Stimulated activated effector memory CD8-positive, alpha-beta T cell treated with anti-CD3 and anti-CD28 coated beads, Interleukin-12 subunit alpha, Interleukin-12 subunit beta, amount 100 ng/mL, for 72 hours (primary cell): Measurements from ENCODE around the gene FN3K.

Experiments used
- ATAC-seq: fragments of 150-1000 bp; cut with Tn5 transposase; 2 replicates; pipeline ENCODE4 v1.10.0; 2021
- DNase-seq, 2 donors: peaks; one replicate each; pipeline ENCODE4 v3.0.0; 2021 to 2022; ENCODE audit warnings: low spot score in 2 of 2
- H3K27ac Mint-ChIP-seq: one replicate; pipeline ENCODE4 v1.8.0; 2022; ENCODE audit warnings: mild to moderate bottlenecking, mixed read lengths
- H3K36me3 Mint-ChIP-seq: one replicate; pipeline ENCODE4 v1.8.0; 2022; ENCODE audit warnings: mild to moderate bottlenecking, mixed read lengths
- H3K4me1 Mint-ChIP-seq: one replicate; pipeline ENCODE4 v1.8.0; 2022; ENCODE audit warnings: mixed read lengths
- H3K4me3 Mint-ChIP-seq: one replicate; pipeline ENCODE4 v1.8.0; 2022; ENCODE audit warnings: mild to moderate bottlenecking, mixed read lengths
- H3K9me3 Mint-ChIP-seq: one replicate; pipeline ENCODE4 v1.8.0; 2022; ENCODE audit warnings: mixed read lengths

Gene FN3K

GRCh38 chr17:82734987-82735866, at the start of gene FN3K:
FN3K (plus strand) TSS chr17:82735615; CDS start chr17:82735637, 22 bp downstream.
- Mint-ChIP-seq H3K9me3 (peaks cover 7% of the 10 kb centered on the region), H3K4me3 (peak within 1 kb of the TSS; percentile 49), H3K27ac (no peak within 1 kb of the TSS), H3K36me3 (peaks cover 21% of the 10 kb centered on the region), H3K4me1 (no peaks in the 10 kb centered on the region)
- ATAC-seq = peak; percentile 55
- no peak for DNase-seq

GRCh38 chr17:82686366-82687324, 48.8 kb upstream of the FN3K start:
- ATAC-seq = no peak
- peaks cover 6% of the 10 kb centered on the region for H3K36me3 Mint-ChIP-seq
- H3K9me3 Mint-ChIP-seq = no peaks in the 10 kb centered on the region
- no peak overlapping the region for H3K4me3 Mint-ChIP-seq
- no peak for DNase-seq
- H3K4me1 Mint-ChIP-seq = peaks cover 10% of the 10 kb centered on the region
- no peak overlapping the region for H3K27ac Mint-ChIP-seq

GRCh38 chr17:82687375-82687861, 48.0 kb upstream of the FN3K start:
- DNase-seq = no peak
- Mint-ChIP-seq H3K27ac (no peak overlapping the region), H3K9me3 (no peaks in the 10 kb centered on the region), H3K4me1 (peaks cover 17% of the 10 kb centered on the region), H3K36me3 (peaks cover 6% of the 10 kb centered on the region), H3K4me3 (no peak overlapping the region)
- no peak for ATAC-seq

GRCh38 chr17:82687871-82688270, 47.5 kb upstream of the FN3K start:
- Mint-ChIP-seq H3K27ac (no peak overlapping the region), H3K9me3 (no peaks in the 10 kb centered on the region), H3K4me1 (peaks cover 17% of the 10 kb centered on the region), H3K36me3 (peaks cover 6% of the 10 kb centered on the region), H3K4me3 (no peak overlapping the region)
- ATAC-seq (no peak), DNase-seq (no peak)

GRCh38 chr17:82689077-82689476, 46.3 kb upstream of the FN3K start:
- Mint-ChIP-seq H3K4me3 (no peak overlapping the region), H3K36me3 (no peaks in the 10 kb centered on the region), H3K27ac (no peak overlapping the region), H3K9me3 (no peaks in the 10 kb centered on the region), H3K4me1 (peaks cover 17% of the 10 kb centered on the region)
- DNase-seq = no peak
- no peak for ATAC-seq

GRCh38 chr17:82690786-82691489, 44.5 kb upstream of the FN3K start:
- Mint-ChIP-seq H3K9me3 (peaks cover 6% of the 10 kb centered on the region), H3K36me3 (no peaks in the 10 kb centered on the region), H3K27ac (peak overlapping the region; percentile 26), H3K4me1 (peaks cover 17% of the 10 kb centered on the region), H3K4me3 (no peak overlapping the region)
- DNase-seq (no peak), ATAC-seq (no peak)

GRCh38 chr17:82691714-82692113, 43.7 kb upstream of the FN3K start:
- H3K36me3 Mint-ChIP-seq = no peaks in the 10 kb centered on the region
- DNase-seq (no peak), ATAC-seq (no peak)
- H3K4me1 Mint-ChIP-seq = peaks cover 17% of the 10 kb centered on the region
- H3K9me3 Mint-ChIP-seq = peaks cover 6% of the 10 kb centered on the region
- peak overlapping the region; percentile 26 for H3K27ac Mint-ChIP-seq
- no peak overlapping the region for H3K4me3 Mint-ChIP-seq

GRCh38 chr17:82692268-82692667, 43.1 kb upstream of the FN3K start:
- Mint-ChIP-seq H3K27ac (no peak overlapping the region), H3K9me3 (peaks cover 6% of the 10 kb centered on the region), H3K36me3 (no peaks in the 10 kb centered on the region), H3K4me3 (no peak overlapping the region), H3K4me1 (peaks cover 17% of the 10 kb centered on the region)
- no peak for DNase-seq
- ATAC-seq = no peak

GRCh38 chr17:82693168-82693867, 42.1 kb upstream of the FN3K start:
- H3K27ac Mint-ChIP-seq = no peak overlapping the region
- ATAC-seq (no peak), DNase-seq (no peak)
- no peaks in the 10 kb centered on the region for H3K36me3 Mint-ChIP-seq
- no peak overlapping the region for H3K4me3 Mint-ChIP-seq
- peaks cover 6% of the 10 kb centered on the region for H3K9me3 Mint-ChIP-seq
- H3K4me1 Mint-ChIP-seq = peaks cover 17% of the 10 kb centered on the region

GRCh38 chr17:82694647-82695046, 40.8 kb upstream of the FN3K start:
- H3K9me3 Mint-ChIP-seq = peaks cover 6% of the 10 kb centered on the region
- peaks cover 22% of the 10 kb centered on the region for H3K4me1 Mint-ChIP-seq
- H3K27ac Mint-ChIP-seq = no peak overlapping the region
- no peak overlapping the region for H3K4me3 Mint-ChIP-seq
- no peaks in the 10 kb centered on the region for H3K36me3 Mint-ChIP-seq
- DNase-seq (no peak), ATAC-seq (no peak)

GRCh38 chr17:82696259-82696658, 39.2 kb upstream of the FN3K start:
- ATAC-seq (no peak), DNase-seq (no peak)
- Mint-ChIP-seq H3K36me3 (no peaks in the 10 kb centered on the region), H3K4me3 (no peak overlapping the region), H3K4me1 (peaks cover 15% of the 10 kb centered on the region), H3K9me3 (peaks cover 6% of the 10 kb centered on the region), H3K27ac (no peak overlapping the region)

- Mint-ChIP-seq H3K4me3 (peak overlapping the region; percentile 70), H3K36me3 (no peaks in the 10 kb centered on the region), H3K27ac (no peak overlapping the region), H3K9me3 (peaks cover 6% of the 10 kb centered on the region), H3K4me1 (peaks cover 6% of the 10 kb centered on the region)
- DNase-seq = no peak
- no peak for ATAC-seq
Measured at GRCh38 chr17:82696916-82697807, 38.3 kb upstream of the FN3K start.

GRCh38 chr17:82697808-82698064, 37.7 kb upstream of the FN3K start:
- DNase-seq (no peak), ATAC-seq (no peak)
- H3K36me3 Mint-ChIP-seq = no peaks in the 10 kb centered on the region
- peaks cover 5% of the 10 kb centered on the region for H3K4me1 Mint-ChIP-seq
- no peak overlapping the region for H3K27ac Mint-ChIP-seq
- peaks cover 6% of the 10 kb centered on the region for H3K9me3 Mint-ChIP-seq
- H3K4me3 Mint-ChIP-seq = peak overlapping the region; percentile 70
